ENCODE measurements around the gene LONP1.

DNA sequence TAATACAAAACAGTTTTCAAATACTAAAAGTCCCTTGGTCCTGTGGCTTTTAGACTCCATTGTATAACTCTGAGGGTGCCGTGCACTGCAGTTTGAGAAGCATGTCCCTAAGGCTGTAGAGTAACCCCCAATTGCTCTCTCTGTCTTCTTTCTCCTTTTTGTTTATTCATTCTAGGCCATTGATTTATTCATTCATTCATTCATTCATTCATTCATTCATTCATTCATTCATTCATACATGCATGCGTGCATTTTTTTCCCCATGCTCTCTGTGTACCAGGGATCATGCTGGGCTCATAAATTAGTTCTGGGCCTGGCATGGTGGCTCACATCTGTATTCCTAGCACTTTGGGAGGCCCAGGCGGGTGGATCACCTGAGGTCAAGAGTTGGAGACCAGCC, 45.3 kb upstream of the LONP1 start:
- TF ChIP-seq, protein P1, sequence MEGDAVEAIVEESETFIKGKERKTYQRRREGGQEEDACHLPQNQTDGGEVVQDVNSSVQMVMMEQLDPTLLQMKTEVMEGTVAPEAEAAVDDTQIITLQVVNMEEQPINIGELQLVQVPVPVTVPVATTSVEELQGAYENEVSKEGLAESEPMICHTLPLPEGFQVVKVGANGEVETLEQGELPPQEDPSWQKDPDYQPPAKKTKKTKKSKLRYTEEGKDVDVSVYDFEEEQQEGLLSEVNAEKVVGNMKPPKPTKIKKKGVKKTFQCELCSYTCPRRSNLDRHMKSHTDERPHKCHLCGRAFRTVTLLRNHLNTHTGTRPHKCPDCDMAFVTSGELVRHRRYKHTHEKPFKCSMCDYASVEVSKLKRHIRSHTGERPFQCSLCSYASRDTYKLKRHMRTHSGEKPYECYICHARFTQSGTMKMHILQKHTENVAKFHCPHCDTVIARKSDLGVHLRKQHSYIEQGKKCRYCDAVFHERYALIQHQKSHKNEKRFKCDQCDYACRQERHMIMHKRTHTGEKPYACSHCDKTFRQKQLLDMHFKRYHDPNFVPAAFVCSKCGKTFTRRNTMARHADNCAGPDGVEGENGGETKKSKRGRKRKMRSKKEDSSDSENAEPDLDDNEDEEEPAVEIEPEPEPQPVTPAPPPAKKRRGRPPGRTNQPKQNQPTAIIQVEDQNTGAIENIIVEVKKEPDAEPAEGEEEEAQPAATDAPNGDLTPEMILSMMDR (IDR thresholded peaks at IDR 0.05; ENCODE audit: low read depth, low read length), result no peak
- TF ChIP-seq POLR2A (IDR thresholded peaks at IDR 0.05; ENCODE audit: extremely low read depth, insufficient read length) (no peak), MYC (IDR thresholded peaks at IDR 0.05; ENCODE audit: low read depth, low read length) (no peak)
- TF ChIP-seq, protein P2, sequence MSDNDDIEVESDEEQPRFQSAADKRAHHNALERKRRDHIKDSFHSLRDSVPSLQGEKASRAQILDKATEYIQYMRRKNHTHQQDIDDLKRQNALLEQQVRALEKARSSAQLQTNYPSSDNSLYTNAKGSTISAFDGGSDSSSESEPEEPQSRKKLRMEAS (IDR thresholded peaks at IDR 0.05; ENCODE audit: low read depth, low read length), result no peak

Measured in NB4 (cell line).